CD4-positive, alpha-beta T cell treated with Interleukin-15 for 1 hour (primary cell): Measurements from ENCODE around the gene EID2B.
A peak's percentile ranks its signal among the peaks of the same experiment; 100 is the strongest.

ENCODE experiments used
- DNase-seq: peaks from one replicate; pipeline ENCODE4 v3.0.0-alpha.2; 2020

Gene EID2B

DNA sequence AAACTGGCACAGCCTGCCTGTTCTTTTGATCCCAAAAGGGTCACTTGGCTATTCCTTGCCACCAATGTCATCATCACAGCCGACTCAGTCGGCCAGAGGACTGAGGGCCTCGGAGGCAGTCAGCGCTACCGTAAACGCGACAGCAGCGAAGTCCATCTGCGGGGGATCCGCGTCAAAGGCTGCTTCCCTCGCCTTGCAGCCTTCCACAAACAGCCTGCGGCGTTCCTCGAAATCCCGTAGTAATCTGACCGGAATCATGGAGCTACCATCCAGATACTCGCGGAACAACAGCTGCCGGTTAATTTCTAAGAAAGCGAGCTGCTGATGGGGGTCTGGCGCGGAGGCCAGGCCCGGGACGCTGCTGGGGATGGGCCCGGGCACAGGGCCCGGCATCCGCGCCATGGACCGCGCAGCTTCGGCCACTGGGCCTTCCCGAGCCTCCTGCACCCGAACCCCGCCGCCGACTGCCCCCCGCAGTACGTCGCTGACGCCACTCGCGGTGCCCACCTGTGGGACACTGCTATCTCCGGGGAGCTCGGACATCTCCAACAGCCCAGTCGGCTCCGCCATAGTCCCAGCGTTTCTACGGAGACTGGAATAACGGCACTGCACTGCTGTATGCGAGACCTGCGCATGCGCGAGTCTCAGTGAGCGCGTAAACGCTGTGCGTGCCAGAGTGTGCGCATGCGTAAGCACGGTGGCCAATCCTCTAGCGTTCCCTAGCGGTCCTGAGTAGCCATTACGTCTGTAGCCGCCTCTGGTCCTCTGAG lies at the start of gene EID2B:
Gene EID2B, minus strand, starts transcription at position 620 of the 770 bp plus-strand sequence. Its CDS starts 50 bp downstream, at position 570.
- DNase-seq: peak; percentile 95

- DNase-seq: no peak
Measured at GRCh38 chr19:39582442-39582841, 49.8 kb upstream of the EID2B start.

GRCh38 chr19:39568604-39569003 lies 36.0 kb upstream of the EID2B start:
- DNase-seq: no peak

GRCh38 chr19:39566064-39566463 lies 33.4 kb upstream of the EID2B start:
- DNase-seq: no peak

DNA sequence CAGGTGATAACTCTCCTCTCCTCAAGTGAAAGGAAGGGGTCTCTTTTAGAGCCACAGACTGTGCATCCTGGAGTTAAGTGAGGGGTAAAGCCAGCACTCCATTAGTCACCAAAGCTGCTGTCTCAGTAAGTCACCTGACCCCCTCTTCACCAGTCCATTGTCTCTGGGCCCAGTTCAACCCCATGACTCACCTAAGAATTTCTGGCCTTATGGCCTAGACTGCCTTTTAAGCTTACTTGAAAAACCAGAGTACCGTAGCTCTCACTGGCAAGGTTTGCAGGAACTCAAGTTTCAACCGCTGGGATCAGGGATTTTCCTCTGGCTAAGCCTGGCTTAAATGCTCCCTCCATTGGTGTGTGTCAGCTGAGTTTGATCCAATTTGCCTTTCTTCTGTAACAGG lies 30.8 kb upstream of the EID2B start:
- DNase-seq: no peak

GRCh38 chr19:39558624-39559117 lies 26.0 kb upstream of the EID2B start:
- DNase-seq: no peak

DNA sequence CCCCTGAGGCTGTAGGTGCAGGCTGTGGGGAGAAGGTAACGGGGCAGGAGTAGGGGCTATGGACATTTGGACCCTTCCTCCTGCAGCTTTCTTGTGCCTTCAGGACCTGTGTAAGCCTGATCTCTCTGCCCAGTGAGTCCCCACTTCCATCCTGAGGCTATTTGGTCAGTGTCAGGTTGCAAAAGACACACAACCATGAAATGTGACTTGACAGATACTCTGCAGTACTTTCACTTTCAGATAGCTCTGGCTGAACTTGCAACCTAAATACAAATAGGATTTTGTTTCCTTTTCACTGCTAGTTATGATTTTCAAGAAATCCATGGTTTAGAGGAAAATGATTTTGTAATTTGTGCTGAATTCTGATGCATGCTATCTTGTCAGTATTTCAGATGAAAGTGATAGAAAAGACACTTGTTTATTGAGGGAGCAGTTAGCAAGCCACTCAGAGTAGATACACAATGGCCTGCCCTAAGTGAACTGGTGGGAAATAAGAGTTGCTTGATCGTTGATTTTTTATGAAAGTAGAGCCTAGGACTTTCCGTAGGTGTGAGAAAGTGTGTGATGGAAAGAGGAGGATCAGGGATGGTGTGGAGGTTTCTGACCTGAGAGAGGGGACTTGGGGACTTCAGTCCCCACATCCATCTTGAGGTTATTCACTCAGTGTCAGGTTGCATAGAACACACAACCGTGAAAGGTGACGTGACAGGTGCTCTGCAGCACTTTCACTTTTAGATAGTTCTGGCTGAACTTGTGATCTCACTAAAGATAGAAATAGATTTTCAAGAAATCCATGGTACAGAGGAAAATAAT lies 25.4 kb upstream of the EID2B start:
- DNase-seq: no peak

GRCh38 chr19:39555883-39556282 lies 23.2 kb upstream of the EID2B start:
- no peak for DNase-seq

DNA sequence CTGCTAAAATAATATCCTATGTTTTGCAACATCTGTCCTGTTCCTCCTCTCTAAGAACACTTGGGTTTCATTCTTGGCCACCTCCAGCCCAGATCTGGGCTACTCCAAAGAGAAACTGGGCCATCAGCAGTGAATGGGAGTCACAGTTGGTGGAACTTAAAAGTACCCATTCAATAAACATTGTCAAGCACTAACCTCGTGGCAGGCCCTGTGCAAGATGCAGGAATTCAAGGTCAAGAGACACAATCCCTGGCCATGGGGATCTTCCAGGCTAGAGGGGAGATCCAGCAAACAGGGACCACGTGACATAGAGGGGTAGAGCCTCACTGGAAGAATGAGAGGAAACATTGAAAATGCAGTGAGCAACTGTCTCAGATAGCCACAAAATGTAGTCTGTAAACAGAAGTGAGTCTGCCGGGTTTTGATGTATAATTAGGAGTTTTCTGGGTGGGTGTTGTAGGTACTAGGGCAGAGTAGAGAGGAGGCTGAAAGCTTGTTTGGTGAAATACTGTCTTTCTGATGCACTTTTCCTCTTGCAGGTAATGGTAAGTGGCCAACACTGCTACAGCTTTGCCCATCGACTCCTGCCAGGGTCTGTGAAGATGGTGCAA lies 22.2 kb upstream of the EID2B start:
- DNase-seq: no peak

DNA sequence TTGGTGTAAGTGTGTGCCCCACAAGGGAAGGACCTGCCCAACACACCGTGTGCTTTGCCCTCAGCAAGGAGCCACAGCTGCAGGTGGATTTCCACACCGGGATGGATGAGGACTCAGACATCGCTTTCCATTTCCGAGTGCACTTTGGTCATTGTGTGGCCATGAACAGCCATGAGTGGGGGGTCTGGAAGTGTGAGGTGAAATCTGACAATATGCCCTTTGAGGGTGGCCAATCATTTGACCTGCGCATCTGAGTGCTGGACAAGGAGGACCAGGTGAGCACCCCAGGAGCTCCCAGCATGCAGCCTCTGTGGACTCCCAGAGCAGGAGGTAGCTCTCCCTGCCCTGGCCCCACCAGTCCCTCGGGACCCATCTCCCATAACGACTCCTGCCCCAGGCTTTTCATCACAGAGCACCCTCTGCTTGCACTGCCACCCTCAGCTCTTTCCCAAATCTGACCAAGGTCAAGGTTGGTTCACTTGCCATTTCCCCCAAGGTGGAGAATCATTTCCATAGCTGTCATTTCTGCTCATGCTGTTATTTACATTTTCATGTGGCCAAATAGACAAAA lies 20.5 kb upstream of the EID2B start:
- DNase-seq: no peak

GRCh38 chr19:39550197-39550596 lies 17.5 kb upstream of the EID2B start:
- no peak for DNase-seq

DNA sequence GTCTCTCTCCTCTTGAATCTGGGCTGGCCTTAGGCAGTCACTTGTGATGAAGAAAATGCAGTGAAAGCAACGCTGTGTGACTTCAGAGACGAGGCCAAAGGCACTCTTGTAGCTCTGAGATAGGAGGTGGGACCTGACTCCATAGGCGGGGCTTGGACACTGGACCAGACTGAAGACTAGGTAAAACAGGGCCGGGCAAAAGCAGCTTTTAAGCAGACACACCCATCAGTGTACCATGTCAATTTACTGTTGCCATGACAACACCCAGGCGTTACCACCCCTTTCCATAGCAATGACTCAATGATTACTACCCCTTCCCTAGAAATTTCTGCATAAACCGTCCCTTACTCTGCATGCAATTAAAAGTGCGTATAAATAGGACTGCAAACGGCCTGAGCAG lies 13.9 kb upstream of the EID2B start:
- DNase-seq: no peak

DNA sequence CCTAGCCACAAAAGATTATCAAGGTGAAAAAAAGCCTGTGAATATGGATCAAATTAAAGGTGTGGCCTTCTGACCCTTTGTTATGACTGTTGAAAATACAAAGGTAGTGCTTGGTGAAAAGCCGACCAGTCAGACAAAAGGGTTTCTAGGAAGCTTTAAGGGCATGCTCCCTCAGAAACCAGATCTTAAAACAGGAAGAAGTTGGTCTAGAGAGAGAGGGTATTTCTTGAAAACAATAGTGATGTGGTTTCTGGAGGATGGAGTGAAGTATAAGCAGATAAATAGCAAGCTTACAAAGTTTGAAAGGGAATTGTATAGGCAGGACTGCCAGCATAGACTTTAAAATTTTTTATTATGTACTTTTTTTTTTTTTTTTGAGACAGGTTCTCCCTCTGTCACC lies 12.3 kb upstream of the EID2B start:
- DNase-seq: no peak

GRCh38 chr19:39544226-39544903 lies 11.7 kb upstream of the EID2B start:
- DNase-seq: no peak

GRCh38 chr19:39543477-39543857 lies 10.8 kb upstream of the EID2B start:
- no peak for DNase-seq

DNA sequence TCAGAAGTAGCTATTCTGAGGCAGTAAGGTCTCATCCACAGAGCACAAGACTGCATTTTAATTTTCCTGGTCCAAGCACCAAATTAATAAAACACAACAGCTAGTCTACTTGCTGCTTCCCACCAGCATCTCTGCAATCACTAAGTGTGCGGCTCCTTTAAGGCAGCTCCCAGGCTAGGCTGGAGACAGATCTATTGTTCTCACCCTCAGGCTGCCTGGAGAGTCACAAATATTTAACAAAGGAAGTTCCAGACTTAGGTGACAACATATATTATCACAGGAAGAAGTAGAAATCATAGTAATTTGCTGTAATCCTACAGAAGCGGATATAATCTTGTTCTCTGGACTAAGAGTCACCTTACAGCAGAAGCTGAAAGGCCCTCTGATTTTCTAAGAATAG lies 9.6 kb upstream of the EID2B start:
- no peak for DNase-seq

- DNase-seq: no peak
Measured at GRCh38 chr19:39540333-39540673, 7.7 kb upstream of the EID2B start.

DNA sequence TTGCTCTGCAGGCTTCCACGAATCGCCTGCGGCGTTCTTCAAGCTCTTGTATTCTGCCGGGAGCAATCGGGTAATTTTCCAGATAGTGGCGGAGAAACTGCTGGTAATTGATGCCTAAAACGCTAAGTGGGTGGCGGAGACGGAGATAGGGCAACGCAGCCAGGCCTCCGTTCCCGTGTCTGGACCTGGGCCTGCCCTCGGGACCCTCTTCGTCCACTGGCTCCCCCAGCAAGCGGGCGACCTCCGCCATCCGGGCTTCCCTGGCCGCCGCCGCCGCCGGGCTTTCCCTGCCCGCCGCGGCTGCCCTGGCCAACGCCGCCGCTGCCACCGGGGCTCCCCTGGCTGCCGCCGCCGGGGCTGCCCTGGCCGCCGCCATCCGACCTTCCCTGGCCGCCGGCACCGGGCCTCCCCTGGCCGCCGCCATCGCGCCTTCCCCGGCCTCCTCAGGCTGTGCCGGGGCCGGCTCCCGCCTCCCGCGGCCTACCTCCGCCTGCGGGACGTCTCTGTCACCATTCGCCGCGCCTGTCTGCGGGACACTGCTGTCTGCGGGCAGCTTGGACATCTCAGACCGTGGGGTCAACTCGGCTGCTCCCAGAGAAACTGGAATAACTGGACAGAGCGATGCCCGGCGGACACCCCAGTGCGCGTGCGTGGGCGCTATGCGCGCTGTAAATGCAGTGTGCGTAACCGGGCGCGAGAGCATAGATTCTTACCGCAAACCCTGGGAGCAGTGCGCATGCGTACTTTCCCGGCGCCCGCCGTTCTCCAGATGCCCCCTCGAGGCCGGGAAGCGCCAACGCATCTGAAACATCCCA lies 7.1 kb upstream of the EID2B start, which contains the start of gene EID2:
Gene EID2, minus strand, starts transcription at position 644 of the 815 bp plus-strand sequence. Its CDS starts 82 bp downstream, at position 562.
- DNase-seq: peak; percentile 94

DNA sequence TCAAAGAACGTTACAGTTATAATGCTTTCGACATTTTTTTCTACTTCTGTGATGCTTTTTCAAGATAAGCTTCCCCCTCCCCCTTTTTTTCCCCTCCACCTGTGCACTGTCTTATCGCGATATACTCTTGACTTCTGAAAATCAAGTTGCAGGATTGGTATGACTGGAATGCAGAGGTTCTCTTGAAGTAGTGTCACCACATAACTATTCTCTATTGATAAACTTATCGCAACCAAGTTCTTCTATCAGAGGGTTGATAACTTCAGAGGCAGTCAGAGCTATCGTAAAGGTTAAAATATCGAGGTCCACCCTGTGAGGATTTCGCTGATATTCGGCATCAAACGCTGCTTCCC lies 6.5 kb upstream of the EID2B start:
- DNase-seq: no peak

DNA sequence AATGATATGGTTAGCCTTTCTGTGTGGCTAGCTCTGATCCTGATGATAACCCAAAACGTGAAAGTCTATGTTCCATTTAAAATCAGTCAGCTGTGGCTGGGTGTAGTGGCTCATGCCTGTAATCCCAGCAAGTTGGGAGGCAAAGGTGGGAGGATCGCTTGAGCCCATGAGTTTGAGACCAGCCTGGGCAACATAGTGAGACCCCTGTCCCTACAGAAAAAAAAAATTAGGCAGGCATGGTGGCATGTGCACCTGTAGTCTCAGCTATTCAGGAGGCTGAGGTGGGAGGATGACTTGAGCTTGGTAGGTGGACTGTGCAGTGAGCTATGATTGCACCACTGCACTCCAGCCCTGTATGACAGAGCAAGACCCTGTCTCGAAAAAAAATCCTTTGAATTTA lies 1.1 kb upstream of the EID2B start:
- no peak for DNase-seq

GRCh38 chr19:39533003-39533512 lies 406 bp upstream of the EID2B start:
- DNase-seq: no peak

DNA sequence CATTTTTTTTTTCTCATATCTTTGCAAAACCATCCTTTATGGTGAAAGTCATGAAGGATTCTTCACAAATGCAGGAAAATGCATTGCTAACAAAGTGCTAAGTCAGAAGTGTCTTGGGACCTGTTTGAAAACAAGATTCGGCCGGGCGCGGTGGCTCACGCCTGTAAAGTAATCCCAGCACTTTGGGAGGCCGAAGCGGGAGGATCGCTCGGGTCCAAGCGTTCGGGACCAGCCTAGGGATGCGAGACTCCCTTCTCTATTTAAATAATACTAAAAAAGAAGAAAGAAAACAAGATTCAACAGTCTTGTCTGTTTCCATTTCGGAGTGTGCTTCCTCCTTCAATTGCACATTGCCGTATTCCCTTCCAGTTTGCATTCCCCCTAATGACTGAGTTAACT lies 819 bp downstream of the EID2B start:
- DNase-seq: no peak
